ENCODE results near the gene BEST1.

BEST1 gene

DNA sequence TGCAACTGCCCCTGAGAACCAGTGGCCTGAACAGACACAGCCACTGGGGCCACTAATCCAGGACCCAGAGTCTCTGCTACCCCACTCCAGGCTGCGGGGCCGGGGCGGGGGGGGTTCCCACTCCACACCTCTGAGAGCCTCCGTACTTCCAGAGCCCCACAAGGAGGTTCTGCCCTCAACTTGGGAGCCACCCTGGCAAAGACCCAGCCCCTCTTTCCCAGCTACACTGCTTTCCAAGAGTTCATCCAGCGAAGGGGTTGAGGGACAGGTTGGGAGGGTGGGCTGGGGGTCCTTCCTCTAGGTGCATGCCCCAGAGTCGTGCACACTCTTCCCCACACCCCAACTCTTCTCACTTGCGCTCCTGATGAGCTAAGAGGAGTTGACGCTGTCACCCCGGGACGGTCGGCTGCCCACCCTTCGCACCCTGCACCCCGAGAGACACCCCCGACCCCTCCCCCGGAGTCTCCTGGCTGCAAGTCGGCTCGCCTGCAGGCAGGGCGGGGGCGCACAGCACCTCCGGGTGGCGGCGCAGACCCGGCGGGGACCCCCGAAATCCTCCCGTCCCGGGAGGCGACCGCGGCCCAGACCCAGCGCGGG, 33.3 kb upstream of the BEST1 start:
- DNase-seq: no peak

DNA sequence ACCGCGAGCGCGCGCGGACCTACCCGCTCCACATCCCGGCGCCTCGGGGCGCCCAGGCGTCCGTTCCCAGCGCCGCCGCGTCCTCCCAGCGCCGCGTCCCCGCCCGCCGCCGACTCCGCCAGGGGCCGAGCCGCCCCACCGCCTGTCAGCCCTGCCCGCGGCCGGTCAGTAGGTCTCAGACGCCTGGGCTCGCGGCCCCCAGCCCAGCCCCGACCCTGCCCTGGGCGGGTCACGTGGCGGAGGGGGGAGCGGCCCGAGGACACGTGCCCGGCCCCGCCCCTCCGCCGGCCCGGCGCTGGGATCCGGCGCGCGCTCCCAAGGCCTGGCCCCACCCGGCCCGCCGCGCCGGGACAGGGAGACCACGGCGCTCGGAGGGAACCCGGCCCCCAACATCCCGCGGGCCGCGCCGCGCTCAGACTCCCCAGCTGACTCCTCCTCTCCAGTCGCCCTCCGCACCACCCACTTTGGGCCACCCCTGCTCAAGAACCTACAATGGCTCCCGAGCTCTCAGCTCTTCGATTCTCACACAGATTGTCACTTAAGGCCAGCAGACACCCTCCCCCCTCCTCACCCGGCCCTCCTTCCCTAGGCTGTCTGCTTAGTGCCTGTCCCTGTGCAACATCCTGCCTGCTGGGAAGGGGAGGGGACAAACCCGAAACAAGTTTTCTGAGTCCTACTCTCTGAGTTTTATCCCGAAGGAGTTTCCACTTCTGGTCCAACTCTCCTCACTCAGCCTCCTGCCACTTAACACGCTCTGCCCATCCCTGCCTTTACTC, 32.6 kb upstream of the BEST1 start, which contains the start of gene RAB3IL1:
RAB3IL1 (minus strand) TSS at position 233 of the 776 bp plus-strand sequence; CDS start at position 34, 199 bp downstream.
- DNase-seq: no peak

DNA sequence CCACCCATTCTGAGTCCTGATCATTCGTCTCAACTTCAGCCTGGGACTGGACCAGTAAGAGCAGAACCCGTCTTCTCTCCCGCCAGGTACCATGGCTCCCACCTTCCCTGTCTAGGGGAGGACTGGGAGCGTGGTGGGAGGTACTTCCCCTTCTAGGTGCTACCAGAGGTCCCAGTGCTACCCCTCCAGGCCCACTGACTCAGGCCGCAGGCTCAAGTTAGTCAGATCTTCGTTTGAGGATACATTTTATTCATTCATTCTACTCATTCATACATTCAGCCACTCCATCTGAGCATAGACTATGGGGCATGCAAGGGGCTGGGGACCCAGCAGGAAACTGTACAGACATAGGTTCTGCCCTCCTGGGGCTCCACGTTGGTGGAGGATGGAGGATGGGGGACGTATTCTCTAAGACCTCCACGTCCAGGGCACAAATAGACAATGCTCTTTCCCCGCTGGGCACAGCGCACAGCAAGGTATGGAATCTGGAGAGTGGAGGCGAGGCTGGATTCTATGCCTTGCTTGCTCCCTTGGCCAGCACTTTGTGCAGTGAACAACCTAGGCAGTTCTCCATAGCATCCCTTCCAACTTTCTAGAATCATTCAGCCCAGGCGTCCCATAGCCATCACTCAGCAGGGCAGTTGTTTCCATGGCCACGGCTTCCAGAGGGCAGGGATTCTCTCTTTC, 31.8 kb upstream of the BEST1 start:
- DNase-seq: no peak

DNA sequence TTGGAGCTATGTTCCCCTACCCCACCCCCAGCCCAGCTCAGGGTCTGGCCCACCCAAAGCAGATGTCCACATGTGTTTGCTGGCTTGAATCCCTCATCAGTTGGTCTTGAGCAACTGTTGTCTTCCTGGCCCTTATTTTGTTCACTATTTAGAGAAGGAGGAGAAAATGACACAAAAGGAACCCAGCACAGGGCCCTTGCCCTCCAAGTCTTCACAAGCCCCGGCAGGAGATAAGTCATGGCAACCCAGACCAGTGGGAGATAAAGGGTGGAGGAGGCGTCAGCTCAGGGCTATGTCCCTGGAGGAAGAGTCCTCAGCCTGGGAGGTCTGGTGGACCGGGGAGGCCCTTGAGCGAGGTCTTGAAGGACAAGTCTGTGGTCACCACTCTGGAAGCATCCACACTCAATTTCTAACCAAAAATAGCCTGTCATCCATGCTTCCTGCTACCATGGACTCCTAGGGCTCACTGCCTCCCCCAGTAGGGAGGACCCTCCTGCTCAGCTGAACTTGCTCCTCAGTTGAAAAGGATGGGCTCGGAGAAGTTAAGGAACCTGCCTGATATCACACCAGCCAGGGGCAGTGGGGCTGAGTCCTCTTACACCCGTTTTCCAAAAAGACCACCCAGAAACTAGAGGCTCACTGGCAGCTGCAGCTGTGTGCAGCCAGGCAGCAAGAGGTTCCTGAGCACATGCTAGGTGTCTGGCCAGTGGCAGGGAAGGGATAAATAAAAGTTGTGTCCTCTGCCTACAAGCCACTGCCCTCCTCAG, 31.0 kb upstream of the BEST1 start:
- no peak for DNase-seq

DNA sequence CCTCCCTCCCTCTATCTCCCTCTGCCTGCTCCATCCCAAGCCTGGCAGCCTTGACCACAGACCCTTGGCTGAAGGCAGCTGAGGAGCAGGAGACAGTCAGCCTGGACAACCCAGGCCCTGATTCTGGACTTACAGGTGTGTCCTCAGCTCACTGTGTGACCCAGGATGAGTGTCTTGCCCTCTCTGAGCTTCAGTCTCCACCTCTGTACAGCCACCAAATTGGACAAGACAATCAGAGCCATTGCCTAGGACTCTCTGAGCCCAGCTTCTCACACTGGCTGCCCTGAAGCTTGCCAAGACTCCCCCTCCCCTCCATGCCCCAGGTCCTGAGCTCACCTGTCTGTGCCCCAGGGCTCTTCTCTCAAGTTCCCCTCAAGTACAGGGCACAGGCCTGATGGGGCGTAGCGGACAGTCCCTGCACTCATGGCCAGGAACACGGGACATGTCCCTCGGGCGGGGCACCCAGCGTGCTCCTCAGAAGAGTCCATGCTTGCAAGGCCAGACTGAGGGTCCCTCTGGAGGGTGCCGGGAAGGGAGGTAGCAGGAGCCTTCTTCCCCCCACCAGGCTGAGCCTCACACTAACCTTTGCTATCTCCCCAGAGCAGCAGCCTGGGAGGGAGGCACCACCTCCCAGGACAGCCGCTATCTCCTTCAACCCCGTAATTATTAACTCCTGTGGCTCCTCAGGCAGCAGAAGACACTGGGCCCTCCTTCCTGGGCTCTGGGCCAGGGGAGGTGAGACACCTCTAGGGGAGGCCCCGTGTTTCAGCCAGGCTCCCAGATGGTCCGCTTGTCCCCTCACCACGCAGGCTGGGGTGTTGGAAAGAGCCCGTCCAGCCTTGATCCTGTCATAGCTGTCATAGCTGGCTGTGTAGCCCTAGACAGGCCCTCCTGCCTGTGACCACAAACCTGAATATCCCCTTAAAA, 30.2 kb upstream of the BEST1 start:
- DNase-seq: no peak

DNA sequence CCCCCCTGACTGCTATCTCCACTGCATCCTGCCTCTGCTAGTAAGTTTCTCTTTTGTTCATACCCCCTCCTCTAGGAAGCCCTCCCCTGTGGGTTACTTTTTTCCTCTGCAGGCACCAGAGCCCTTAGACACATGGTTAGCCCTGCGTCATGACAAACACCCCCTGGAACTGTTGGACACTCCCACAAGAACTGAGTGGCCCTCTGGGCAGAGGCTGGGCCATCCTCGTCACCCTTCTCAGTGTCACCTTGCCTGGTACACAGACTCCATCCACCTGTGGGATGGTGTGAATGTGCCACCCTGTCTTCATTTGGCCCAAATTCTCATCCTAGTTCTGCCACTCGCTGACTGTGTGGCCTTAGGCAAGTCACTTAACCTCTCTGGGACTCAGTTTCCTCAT, 28.7 kb upstream of the BEST1 start:
- DNase-seq: no peak

DNA sequence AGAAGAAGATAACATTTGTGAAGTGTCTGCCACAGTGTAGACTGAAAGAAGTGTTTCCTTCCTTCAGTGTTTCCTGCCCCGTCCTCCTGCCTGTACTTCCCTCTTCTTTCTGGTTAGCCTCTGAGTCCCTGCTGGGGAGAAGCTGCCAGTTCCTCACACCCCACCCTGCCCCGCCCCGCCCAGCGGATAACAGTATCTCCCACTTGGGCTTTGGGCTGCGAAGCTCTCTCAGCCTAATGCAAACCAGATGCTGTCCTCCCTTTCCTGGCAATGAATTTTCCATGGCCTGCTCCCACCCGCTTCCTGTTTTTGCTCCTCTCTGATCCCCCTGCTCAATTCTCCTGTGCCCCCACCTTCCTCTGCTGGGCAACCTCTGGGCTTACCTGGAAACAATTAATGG, 27.6 kb upstream of the BEST1 start:
- no peak for DNase-seq

DNA sequence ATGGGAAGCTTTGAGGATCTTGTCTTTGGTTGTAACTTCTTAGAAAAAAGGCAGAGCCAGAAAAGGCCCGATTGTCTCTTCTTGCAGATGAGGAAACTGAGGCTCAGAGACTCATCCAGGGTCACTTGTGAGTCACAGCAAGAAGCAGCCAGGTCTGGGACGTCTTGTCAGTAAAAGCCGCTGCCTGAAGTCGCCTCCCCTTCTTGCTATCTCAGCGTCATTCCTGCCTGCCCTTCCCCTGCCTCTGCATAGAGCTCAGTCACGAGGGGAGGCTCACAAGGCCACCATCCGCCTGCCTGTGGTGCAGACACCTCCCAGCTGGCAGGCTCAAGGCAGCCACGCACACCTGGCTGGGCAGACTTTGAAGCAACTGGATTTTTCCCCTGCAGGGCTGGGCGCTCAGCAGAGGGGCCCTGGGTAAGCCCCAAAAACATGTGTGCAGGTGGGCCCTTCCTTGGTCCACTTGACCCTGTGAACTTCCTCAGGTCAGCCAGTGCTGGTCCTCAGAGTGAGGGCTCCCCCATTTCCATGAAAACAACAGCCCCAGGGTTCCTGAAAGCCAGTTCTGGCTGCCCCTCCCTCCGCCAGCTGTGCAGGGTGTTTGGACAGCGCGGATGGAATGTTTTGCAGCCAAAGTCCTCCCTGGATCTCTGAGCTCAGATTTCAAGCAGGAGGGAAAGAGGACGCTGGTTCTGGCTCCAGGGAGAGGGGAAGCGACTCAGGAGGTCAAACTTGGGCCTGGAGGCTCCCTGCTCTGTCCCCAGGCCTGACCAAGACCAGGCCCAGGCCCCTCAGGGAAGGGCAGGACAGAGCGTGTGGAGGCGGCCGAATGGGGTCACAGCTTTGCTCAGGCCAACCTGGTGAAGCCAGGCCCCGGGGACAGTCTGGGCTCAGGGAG, 26.7 kb upstream of the BEST1 start:
- no peak for DNase-seq

DNA sequence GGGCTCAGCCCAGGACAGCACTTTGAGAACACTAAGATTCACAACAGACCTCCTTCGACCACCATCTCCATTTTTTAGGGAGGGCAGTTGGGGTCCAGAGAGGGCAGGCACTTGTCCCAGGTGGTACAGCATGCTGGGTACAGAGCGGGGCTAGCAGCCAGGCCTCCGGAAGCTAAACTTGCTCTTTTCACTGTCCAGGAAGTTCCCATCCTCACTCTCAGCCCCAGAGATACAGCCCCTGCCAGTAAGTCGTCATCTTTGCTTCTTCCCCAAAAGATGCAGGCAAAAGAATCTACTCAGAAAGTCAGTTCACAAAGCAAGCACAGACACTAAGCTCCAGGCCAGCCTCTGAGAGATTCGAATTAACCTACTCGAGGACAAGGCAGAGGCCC, 26.1 kb upstream of the BEST1 start:
- no peak for DNase-seq

DNA sequence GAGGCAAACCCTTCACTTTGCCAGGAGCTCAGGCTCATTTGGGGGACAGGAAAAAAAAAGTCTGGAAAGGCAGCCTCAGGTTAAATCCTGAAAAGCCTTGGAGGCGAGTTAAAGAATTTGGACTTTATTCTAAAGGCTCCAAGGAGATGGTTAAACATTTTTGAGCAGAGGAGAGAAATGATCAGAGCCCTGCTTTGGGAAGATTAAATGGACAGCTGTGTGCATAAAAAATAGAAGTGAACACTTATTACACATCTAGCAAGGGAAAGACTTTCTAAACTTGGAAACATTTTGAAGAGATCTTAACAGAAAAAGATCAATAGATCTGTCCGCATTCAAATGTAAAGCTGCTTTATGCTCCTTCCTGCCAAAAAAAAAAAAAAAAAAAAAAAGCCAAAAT, 24.4 kb upstream of the BEST1 start:
- DNase-seq: no peak

DNA sequence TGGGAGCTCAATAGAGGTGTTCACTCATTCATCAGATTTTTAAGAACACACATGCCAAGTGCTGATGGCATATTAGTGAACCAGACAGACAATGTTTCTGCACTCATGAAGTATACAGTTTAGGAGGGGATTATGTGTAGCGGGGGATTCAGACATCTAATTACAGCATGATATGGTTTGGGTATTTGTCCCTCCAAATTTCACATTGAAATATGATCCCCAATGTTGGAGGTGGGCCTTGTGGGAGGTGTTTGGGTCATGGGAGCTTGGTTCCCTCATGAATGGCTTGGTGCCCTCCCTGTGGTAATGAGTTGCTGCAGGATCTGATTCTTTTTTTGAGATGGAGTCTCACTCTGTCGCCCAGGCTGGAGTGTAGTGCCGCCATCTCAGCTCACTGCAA, 23.9 kb upstream of the BEST1 start:
- DNase-seq: no peak

DNA sequence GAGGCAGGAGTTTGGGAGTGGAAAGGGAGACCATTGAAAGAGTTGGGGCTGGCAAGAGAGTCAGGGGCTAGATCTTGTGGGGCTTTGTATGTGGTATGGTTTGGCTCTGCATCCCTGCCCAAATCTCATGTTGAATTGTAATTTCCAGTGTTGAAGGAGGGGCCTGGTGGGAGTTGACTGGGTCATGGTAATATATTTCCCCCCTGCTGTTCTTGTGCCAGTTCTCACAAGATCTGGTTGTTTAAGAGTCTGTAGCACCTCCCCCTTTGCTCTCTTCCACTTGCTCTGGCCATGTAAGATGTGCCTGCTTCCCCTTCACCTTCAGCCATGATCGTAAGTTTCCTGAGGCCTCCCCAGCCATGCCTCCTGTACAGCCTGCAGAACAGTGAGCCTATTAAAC, 22.6 kb upstream of the BEST1 start:
- DNase-seq: no peak

DNA sequence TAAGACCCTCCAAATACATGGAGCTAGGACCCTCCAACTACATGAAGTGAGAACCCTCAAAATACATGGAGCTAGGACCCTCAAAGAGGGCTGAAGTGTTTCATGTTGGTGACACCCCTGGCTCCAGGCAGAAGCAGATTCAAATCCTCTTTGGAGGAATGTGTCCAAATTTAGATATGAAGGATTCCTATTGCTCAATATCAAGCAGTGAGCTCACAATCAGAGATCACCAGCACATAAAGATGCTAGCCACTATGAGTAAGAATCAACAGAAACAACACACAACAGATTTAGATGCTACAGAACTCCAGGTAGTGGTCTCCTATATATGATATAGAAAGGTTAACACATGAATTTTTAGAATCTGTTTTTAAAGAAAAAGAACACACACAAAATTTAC, 21.5 kb upstream of the BEST1 start:
- DNase-seq: no peak

DNA sequence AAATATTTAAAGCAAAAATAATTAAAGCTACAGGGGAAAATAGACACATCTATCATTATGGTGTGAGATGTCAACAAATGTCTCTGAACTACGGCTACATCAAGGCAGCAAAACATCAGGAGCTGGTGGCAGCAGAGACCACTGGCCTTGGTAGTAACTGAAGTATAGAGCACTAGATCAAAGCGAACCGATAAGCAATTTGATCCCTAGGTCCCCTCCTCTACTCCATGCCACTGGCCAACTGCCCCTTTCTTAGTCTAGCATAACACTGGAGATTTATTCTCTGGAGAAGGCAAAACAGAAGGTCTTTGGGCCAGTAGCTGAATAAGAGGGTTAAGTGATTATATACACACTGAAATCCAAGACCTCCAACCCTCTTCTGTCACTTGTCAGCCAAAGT, 19.2 kb upstream of the BEST1 start:
- no peak for DNase-seq

DNA sequence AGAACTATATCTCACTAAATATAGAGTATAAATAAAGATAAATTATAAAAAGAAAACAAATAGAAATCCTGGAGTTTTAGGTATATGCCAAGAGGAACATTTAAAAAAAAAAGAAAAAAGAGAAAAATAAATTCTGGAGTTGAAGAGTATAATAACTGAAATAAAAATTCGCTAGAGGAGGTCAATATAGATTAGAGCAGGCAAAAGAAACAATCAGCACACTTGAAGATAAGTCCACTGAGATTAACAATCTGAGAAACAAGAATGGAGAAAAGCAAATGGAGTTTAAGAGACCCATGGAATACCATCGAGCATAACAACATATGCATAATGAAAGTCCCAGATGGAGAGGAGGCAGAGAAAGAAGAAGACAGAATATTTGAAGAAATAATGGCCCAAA, 14.3 kb upstream of the BEST1 start:
- DNase-seq: no peak

DNA sequence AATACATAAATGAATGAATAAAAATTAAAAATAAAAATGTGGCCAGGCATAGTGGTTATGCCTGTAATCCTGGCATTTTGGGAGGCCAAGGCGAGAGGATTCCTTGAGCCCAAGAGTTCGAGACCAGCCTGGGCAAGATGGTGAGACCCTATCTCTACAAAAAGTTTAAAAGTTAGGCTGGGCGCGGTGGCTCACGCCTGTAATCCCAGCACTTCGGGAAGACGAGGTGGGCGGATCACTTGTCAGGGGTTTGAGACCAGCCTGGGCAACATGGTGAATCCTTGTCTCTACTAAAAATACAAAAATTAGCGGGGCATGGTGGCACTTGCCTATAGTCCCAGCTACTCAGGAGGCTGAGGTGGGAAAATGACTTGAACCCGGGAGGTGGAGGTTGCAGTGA, 9.7 kb upstream of the BEST1 start:
- DNase-seq: no peak

DNA sequence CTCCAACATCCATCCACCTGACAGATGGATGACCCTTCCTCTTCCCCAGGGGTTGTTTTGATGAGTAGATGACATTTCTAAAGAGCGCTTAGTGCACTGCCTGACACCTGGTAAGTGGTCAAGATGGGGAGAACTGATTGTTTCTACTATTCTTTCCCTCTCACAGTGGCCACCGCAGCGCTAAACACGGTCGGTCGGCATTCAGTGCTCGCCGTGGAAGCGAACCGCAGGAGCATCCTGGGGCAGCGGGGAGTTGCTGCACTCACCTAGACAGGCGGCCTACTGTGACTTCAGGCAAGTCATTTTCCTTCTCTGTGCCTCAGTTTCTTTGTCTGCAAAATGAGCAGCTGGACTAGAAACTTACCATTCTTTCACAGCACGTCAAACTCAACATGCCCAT, 5.0 kb upstream of the BEST1 start:
- no peak for DNase-seq

DNA sequence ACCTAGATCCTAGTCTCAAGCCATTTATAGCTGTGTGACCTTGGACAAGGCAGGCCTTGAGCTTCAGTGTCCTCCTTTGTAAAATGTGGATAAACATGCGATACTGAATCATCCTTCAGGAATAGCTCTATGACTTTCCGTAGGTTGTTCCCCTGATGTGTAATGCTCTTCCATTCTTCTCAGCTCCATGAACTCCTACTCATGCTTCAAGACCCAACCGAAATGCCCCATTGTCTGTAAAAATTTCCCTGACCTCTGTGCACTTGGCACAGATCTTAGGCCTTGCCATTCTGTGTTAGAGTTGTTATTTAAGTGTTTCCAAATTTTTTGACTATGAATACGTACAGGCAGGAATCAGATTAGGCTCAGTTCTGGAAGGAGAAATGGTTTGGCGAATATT, 3.3 kb upstream of the BEST1 start:
- no peak for DNase-seq

DNA sequence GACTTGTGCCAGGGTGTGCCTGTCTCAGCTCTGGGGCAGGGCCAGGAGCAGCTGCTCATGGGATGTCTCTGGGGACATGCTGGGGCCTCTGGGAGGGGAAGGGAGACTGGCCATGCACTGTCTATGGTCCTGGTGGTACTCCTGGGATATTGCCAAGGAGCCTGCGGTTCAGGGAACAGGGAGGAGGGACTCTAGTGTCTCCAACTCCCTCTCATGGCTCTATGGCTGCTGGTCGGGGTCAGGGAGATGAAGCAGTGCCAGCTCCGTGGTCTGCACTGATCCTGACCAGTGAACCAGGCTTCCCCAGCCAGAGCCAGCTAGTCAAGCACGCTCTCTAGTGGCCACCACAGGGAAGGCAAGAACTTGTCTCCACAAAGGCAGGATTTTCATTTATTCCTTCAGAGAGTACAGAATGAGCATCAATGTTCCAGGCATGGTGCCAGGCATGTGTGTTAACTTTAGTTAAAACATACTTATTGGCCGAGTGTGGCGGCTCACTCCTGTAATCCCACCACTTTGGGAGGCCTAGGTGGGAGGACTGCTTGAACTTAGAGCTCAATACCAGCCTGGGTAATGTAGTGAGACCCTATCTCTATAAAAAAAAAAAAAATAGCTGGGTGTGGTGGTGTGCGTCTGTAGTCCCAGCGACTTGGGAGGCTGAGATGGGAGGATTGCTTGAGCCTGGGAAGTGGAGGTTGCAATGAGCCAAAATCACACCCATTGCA, 2.5 kb upstream of the BEST1 start:
- peak; percentile 83 for DNase-seq

DNA sequence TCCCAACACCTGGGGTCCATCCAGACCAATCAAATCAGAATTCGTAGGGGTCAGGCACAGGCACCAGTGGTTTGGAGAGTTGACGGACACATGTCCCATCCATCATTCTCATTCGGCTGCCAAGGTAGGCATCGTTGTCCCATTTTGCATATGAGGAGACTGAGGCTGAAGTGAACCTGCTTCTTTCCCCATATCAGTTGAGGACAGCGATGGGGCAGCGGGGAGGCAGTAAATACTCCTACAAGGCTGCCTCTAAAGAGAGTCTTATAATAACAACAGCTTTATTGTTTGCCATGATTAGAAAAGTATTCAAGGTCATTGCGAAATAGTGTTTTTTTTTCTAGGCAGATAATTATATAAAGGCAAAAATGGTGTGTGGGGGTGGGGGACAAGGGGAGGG, 1.6 kb upstream of the BEST1 start:
- DNase-seq: no peak
